HG02642 (cell line): ENCODE measurements around the gene ZXDA.
"Not testable (repeated sequence)": the region's sequence is repeated elsewhere in the genome, so short reads cannot be mapped to it uniquely, and the experiment has no call there.

Experiments used
- ATAC-seq: cut with Tn5 transposase; IDR thresholded peaks from one replicate; pipeline ENCODE4 v1.9.1; 2021; ENCODE audit warnings: mild to moderate bottlenecking; ENCODE audit not compliant: unreplicated experiment, poor library complexity

ZXDA gene, protein sequence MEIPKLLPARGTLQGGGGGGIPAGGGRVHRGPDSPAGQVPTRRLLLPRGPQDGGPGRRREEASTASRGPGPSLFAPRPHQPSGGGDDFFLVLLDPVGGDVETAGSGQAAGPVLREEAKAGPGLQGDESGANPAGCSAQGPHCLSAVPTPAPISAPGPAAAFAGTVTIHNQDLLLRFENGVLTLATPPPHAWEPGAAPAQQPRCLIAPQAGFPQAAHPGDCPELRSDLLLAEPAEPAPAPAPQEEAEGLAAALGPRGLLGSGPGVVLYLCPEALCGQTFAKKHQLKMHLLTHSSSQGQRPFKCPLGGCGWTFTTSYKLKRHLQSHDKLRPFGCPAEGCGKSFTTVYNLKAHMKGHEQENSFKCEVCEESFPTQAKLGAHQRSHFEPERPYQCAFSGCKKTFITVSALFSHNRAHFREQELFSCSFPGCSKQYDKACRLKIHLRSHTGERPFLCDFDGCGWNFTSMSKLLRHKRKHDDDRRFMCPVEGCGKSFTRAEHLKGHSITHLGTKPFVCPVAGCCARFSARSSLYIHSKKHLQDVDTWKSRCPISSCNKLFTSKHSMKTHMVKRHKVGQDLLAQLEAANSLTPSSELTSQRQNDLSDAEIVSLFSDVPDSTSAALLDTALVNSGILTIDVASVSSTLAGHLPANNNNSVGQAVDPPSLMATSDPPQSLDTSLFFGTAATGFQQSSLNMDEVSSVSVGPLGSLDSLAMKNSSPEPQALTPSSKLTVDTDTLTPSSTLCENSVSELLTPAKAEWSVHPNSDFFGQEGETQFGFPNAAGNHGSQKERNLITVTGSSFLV

DNA sequence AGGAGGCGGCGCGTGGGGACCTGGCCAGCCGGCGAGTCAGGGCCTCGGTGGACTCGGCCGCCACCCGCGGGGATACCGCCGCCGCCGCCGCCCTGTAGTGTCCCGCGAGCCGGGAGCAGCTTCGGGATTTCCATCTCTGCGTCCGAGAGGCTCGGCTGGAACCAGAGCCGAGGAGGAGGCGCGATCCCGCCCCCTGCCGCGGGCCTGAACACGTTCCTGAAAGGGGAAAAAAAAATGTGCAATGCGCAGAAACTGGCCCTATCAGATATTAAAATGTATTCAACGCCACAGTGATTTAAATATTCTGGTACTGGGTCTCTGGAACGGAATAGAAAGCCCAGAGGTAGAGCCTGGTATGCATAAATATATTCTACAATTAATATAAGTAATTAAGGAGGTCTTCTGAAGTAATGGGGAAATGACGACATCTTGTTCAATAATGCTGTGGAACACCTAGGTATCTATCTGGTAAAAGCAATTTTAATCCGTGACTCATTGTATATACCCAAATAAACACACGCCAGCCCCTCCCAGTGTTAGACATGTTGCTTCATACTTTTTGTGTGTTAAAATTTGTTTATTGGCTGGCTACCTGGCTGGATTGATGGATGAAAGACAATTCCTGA lies at the start of gene ZXDA:
Gene ZXDA (minus strand): TSS at position 172 of the 626 bp plus-strand sequence. CDS start 38 bp downstream, at position 134.
- peak; percentile 69 for ATAC-seq

DNA sequence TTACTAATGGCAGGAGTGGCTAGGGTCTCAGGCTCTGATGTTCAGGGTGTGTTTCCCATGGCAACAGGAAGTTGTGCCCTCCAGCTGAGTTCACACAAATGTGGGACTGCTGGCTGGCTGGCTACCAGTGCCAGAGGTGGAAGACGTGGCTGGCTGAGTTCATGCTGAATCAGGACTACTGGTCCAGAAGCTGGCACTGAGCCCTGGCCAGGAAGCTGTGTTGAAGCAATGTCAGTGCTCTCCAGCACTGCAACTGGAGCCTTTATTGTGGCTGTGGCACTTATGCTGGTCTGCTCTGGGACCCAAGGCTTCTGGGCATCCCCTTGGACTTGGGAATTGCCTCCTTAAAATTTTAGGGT lies 42.0 kb upstream of the ZXDA start:
- no peak for ATAC-seq

DNA sequence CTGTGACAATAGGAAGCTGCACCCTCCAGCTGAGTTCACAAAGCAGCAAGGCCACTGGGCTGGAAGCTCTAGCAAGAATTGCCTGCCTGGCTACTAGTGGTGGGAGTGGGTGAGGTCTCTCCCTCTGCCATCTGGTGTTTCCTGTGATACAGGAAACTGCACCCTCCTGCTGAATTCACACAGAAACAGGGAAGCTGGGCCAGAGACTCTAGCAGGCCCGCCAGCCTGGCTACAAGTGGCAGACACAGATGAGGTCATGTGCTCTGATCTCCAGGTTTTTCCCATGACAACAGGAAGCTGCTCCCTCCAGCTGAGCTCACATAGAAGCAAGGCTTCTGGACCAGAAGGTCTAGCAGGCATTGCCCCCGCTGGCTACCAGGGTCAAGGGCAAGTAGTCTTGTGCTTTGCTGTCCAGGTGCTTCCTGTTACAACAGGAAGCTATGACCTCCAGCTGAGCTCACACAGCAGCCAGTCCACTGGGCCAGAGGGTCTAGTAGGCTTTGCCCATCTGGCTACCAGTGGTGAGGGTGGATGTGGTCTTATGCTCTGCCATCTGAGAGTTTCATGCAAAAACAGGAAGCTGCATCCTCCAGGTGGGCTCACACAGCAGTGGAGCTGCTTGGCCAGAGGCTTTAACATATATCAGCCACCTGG lies 41.5 kb upstream of the ZXDA start:
- ATAC-seq, result no peak

DNA sequence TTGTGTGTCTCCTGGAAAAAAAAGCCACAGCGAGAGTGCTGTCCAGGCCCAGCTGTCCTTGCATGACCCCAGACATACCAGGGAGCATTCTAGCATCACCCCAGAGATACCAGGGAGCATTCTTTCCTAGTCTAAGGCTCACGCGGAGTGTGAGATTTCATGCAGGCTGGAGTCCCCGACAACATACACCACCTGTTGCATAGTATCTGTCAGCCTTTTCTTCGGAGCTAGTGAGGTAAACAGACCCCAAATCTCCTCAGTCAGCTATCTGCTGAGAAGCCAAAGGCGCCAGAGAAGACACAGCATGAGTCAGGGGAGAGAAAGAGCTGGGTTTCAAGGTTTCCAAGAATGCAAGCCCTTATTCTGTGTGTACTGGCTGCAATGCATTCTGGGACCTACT lies 23.1 kb upstream of the ZXDA start:
- no peak for ATAC-seq

DNA sequence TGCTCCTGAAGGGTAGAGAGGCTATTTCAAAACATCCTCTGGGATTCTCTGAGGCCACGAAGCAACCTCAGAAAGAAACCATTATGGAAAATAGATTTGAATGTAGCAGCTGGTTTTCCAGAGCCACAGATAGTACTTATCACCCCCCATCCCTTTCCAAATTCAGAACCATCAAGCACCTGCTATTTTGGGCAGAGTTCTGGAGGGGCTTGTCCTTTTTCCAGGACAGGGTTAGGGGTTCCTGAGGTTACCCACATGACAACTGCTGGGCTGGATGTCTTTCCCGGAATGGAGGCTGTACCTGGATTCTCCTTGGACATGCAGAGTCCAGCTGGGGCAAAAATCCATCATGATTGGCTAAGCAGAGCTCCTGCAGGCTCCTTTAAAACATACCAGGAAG lies 22.0 kb upstream of the ZXDA start:
- ATAC-seq, result no peak

DNA sequence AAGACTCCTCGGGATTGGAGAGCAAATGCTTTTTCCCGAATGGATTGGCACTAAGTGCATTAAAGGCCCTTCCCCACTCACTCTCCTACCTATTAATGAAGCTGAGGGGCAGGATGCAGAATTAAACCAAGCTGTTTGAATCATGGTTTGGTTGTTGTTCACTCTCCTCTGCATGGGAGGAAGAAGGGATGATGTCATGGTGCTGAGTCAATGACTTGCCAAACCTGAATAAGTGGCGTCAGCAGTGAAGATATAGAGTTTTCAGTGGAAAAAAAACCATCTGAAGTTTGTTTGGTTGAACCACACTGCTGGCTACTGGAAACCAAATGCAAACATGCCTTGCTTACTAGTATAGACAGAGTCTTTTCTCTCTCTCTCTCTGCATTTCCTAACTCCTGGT lies 19.8 kb upstream of the ZXDA start:
- no peak for ATAC-seq

DNA sequence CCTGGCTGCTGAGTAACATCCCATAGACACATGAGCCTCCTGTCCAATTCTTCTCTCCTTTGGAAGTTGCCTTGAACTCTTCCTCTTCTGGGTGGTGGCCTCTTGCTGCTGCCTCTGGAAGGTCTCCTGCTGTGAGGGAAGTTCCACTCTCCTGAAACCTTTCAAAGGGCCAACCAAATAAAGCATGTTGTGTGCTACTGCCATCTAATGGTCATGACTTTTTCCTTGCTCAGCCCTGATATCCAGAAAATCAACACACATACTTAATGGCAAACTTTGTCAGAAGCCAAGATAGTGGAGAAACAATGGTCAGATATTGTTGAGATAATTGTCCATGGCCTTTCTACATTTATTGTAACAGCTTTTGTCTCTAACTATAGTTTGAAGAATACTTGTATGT lies 19.1 kb upstream of the ZXDA start:
- ATAC-seq, result no peak

DNA sequence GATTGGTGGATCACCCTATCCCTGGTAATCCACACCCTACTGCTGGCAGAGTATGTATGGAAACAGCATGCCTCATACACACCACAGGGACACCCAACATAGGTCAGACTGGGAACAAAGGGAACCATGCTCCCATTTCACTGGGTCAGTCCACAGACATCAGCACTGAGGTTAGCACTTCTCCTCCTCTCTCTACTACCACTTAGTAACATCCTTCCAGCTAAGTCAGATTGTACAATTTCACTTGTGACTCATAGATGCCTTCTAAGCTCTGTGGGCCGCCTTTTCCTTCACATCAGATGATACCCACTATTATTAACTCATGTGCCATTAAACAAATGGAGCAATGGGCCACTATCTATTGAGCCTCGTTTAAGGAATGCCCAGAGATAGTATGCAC lies 15.5 kb upstream of the ZXDA start:
- no peak for ATAC-seq

DNA sequence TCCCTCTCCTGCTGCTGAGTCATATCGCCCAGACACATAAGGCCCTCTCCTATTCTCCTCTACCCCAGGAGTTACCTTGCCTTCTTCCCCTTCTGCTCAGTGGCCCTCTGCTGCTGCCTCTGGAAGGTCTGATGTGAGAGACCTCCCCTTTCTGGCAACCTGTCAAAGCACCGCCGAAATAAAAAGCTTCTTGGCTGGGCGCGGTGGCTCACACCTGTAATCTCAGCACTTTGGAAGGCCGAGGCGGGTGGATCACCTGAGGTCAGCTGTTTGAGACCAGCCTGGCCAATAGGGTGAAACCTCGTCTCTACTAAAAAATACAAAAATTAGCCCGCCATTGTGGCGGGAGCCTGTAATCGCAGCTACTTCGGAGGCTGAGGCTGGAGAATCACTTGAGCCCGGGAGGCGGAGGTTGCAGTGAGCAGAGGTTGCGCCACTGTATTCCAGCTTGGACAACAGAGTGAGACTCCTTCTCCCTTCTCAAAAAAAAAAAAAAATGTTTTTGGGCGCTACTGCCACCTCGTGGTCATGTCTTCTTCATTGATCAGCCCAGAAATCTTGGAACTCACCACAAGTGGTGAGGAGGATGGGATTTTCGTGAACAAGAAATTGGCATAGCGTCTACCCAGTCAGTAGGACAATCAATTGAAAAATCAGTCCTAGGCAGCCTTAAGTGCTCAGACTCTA lies 8.6 kb upstream of the ZXDA start:
- no peak for ATAC-seq

DNA sequence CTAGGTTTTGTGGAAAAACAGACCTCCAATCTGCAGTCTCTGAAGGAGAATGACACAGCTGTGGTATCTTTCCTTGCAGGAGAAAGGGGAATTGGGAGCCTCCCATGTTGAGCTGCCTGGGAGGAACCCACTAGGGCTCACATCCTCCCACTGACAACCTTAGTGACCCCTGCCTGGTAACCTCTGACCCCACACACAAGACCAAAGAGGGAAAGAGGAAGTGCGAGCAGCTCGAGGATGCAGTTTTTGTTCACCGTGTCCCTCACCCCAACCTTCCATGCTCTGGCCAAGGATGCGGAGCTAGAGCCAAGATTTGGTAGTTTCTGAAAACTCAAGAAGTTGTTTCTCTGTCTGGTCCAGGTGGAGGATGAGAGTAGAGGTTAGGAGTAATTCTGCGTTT lies 5.4 kb upstream of the ZXDA start:
- no peak for ATAC-seq

DNA sequence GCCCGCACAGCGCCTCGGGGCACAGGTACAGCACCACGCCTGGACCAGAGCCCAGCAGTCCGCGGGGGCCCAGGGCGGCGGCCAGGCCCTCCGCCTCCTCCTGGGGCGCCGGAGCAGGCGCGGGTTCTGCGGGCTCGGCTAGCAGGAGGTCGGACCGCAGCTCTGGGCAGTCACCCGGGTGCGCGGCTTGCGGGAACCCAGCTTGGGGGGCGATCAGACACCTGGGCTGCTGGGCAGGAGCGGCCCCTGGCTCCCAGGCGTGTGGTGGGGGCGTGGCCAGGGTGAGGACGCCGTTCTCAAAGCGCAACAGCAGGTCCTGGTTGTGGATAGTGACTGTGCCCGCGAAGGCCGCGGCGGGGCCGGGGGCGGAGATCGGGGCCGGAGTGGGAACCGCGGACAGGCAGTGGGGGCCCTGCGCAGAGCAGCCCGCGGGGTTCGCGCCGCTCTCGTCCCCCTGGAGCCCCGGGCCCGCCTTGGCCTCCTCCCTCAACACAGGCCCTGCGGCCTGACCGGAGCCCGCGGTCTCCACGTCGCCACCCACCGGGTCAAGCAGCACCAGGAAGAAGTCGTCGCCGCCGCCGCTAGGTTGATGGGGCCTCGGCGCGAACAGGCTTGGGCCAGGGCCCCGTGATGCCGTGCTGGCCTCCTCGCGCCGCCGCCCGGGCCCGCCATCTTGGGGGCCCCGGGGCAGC lies 517 bp downstream of the ZXDA start:
- peak; percentile 86 for ATAC-seq

DNA sequence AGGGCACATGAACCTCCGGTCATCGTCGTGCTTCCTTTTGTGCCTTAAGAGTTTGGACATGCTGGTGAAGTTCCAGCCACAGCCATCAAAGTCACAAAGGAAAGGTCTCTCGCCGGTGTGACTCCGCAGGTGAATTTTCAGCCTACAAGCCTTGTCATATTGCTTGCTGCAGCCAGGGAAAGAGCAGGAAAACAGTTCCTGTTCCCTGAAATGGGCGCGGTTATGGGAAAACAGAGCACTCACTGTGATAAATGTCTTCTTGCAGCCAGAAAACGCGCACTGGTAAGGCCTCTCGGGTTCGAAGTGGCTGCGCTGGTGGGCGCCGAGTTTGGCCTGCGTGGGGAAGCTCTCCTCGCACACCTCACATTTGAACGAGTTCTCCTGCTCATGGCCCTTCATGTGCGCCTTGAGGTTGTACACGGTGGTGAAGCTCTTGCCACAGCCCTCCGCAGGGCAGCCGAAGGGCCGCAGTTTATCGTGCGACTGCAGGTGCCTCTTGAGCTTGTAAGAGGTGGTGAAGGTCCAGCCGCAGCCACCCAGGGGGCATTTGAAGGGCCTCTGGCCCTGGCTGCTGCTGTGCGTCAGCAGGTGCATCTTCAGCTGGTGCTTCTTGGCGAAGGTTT lies 1.2 kb downstream of the ZXDA start:
- not testable (repeated sequence) for ATAC-seq

DNA sequence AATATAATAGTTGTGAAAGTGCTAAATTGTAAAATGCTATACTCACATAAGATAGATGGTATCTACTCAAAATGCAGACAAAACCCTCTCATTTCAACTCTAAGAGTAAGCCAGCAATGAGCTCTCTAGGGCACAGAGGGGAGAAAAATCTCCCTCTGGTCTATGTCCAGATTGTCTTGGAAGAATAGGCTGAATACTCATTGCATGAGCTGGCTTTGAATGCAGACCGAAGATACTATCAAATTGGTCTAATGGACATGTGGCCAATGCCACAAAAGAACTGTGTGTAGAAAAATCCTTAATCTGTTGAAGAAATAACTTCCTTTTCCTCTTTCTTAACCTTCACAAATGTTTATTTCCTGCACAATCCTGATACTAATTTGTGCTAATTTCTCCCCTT lies 3.5 kb downstream of the ZXDA start:
- no peak for ATAC-seq

DNA sequence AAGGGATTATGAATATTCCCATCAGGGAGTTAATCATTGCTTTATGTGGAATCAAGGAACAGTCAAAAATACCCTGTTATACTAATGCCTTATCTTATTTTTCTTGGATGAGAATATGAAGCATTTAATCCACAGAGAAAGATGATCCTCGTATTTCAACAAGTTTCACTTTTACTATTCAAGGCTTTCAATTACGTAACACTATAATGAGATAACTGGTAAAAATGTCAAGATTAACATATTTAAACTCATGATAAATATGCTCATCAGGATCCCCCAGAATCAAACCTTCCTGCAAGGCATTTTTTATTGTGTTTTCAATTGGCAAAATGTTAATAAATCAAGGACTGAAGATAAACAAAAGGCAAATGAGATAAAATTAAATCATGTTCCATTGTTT lies 5.1 kb downstream of the ZXDA start:
- ATAC-seq, result no peak

DNA sequence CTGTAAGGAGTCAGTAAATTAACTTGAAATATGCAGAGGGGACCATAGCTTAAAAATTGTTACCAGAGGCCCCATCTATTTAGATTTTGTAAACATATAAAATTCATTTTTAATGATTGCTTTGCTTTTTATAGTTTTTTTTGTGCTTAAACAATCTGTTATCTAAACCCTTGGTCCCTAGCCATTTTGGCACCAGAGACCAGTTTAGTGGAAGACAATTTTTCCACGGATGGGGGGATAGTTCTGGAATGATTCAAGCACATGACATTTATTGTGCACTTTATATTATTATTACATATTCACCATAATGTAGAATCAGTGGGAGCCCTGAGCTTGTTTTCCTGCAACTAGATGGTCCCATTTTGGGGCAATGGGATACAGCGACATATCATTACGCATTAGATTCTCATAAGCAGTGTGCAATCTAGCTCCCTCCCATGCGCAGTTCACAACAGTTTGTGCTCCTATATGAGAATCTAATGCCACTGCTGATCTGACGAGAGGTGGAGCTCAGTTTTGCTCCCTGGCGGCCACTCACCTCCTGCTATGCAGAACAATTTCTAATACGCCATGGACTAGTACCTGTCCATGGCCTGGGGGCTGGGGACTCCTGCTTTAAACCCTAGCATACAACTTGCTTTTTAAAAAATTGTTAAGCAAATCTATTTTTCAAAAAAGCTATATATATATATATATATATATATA lies 5.9 kb downstream of the ZXDA start:
- ATAC-seq, result no peak

DNA sequence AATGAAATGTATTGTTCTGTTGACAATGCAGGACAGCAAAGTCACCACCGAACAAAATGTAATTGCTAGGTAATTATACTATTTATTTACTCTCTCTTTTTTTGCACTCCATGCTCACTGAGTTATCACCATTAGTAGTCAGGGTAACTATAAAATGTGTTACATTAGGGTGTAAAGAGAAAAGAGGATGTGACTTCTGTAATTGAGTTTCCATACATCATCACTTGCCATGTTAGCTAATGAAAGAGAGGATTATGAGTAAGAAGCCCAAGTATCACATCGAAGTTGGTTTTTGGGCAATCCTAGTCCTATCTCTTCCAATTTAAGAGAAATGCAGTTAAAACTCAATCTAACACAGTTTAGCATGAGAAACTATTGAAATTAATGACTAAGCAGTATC lies 7.6 kb downstream of the ZXDA start:
- no peak for ATAC-seq

DNA sequence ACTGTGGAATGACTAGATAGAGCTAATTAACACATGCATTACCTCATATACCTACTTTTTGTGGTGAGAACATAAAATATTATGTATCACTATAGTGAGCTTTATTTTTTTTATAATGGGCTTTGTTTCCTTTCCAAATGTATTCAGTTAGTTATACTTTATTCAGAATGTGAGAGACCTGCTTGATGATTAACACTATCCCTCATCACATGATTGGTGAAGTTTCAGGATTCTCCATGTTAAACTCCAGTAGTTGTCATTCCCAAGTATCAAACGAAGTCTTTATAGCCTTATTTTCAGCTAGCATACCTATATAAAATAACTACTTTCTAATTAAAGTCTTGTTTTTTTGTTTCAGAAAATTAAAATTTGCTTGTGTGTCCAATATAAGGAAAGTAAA lies 8.8 kb downstream of the ZXDA start:
- no peak for ATAC-seq

DNA sequence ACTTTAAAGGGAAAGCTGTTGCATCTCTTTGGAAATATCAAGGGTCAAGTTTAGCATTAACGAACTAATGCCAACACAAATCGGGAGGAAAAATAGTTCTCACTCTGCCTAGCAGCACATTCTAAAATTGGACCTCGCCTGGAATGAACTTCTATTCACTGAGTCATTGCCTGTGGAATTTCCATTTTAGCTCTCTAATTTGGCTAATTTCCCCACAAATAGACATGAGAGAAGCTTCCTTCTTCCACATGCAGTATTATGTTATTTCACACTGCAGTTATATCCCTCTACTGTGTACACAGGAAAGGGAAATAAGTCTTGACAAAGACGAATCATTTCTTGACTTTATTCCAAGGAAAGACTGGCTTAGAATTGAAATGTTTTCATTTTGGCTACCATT lies 9.3 kb downstream of the ZXDA start:
- no peak for ATAC-seq

DNA sequence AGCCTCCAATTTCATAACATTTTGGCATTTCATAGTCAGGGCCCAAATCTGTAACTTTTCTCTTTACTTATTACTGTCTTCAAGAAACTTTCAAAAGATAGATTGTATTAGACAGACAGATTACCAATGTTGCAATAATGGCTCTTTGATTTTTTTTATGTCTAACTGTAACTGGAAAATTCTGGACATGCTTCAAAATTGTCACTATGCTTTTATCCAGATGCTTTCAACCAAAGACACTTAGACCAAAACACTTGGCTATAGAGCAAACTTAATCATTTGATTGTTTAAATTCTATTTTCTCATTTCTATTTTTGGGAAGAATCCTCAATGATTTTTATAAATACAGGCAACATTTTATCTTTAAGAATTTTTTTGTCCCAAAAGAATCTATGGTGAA lies 10.4 kb downstream of the ZXDA start:
- no peak for ATAC-seq
